Nephron progenitor cell (in vitro differentiated cells): ENCODE measurements around the gene TMEM223.
A peak's percentile ranks its signal among the peaks of the same experiment; 100 is the strongest.
"Not testable (repeated sequence)": the region's sequence is repeated elsewhere in the genome, so short reads cannot be mapped to it uniquely, and the experiment has no call there.

Experiments
- DNase-seq: peaks from one replicate; pipeline ENCODE4 v3.0.0; 2021
- H3K27ac Mint-ChIP-seq: 2 replicates; pipeline ENCODE4 v1.8.0; 2021; ENCODE audit warnings: mild to moderate bottlenecking, moderate library complexity, mixed read lengths
- H3K27me3 Mint-ChIP-seq: 2 replicates; pipeline ENCODE4 v1.8.0; 2021; ENCODE audit warnings: mild to moderate bottlenecking, low read depth, mixed read lengths; ENCODE audit not compliant: poor library complexity
- H3K36me3 Mint-ChIP-seq: 2 replicates; pipeline ENCODE4 v1.8.0; 2021; ENCODE audit warnings: low read depth, mixed read lengths
- H3K4me1 Mint-ChIP-seq: 2 replicates; pipeline ENCODE4 v1.8.0; 2021; ENCODE audit warnings: mixed read lengths
- H3K4me3 Mint-ChIP-seq: 2 replicates; pipeline ENCODE4 v1.8.0; 2021; ENCODE audit warnings: mild to moderate bottlenecking, moderate library complexity, mixed read lengths
- H3K9me3 Mint-ChIP-seq: 2 replicates; pipeline ENCODE4 v1.8.0; 2021; ENCODE audit warnings: mild to moderate bottlenecking, moderate library complexity, mixed read lengths
- TF ChIP-seq, protein P1 (sequence below): fragments of 200-600 bp; sonication (generic); IDR thresholded peaks from 2 replicates; pipeline ENCODE4 v1.5.0; 2021; ENCODE audit warnings: antibody characterized with exemption

The TMEM223 gene

GRCh38 chr11:62757846-62758788 lies 33.7 kb downstream of the TMEM223 start:
- H3K4me1 Mint-ChIP-seq = peaks cover 31% of the 10 kb centered on the region
- H3K9me3 Mint-ChIP-seq = no peaks in the 10 kb centered on the region
- no peak overlapping the region for H3K27ac Mint-ChIP-seq
- no peak overlapping the region for H3K4me3 Mint-ChIP-seq
- TF ChIP-seq, protein P1, sequence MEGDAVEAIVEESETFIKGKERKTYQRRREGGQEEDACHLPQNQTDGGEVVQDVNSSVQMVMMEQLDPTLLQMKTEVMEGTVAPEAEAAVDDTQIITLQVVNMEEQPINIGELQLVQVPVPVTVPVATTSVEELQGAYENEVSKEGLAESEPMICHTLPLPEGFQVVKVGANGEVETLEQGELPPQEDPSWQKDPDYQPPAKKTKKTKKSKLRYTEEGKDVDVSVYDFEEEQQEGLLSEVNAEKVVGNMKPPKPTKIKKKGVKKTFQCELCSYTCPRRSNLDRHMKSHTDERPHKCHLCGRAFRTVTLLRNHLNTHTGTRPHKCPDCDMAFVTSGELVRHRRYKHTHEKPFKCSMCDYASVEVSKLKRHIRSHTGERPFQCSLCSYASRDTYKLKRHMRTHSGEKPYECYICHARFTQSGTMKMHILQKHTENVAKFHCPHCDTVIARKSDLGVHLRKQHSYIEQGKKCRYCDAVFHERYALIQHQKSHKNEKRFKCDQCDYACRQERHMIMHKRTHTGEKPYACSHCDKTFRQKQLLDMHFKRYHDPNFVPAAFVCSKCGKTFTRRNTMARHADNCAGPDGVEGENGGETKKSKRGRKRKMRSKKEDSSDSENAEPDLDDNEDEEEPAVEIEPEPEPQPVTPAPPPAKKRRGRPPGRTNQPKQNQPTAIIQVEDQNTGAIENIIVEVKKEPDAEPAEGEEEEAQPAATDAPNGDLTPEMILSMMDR = no peak
- H3K36me3 Mint-ChIP-seq = peaks cover 5% of the 10 kb centered on the region
- H3K27me3 Mint-ChIP-seq = no peaks in the 10 kb centered on the region
- DNase-seq = no peak

DNA sequence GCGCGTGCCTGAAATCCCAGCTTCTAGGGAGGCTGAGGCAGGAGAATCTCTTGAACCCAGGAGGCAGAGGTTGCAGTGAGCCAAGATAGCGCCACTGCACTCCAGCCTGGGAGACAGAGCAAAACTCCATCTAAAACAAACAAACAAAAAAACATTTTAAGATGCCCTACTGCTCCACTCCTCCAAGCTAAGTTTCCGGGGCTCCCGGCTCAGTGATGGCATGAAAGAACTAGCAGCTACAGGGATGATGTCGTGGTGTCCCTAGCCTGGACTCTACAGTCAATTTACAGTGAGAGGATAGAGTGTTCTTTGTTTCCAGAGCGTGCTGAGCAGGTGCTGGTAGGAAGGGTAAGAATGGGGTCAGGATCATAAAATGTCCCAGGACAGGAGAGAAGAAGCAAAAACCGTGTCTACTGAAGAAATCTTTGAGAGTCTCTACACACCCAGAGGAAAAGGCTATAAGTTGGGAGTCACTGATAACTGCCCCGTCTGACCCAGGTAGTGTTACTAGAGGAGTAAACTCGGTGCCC lies 36.7 kb downstream of the TMEM223 start:
- H3K4me3 Mint-ChIP-seq = peak overlapping the region; percentile 12
- H3K36me3 Mint-ChIP-seq = peaks cover 4% of the 10 kb centered on the region
- peaks cover 22% of the 10 kb centered on the region for H3K4me1 Mint-ChIP-seq
- no peak for DNase-seq
- no peaks in the 10 kb centered on the region for H3K27me3 Mint-ChIP-seq
- no peaks in the 10 kb centered on the region for H3K9me3 Mint-ChIP-seq
- TF ChIP-seq, protein P1 = no peak
- H3K27ac Mint-ChIP-seq = peak overlapping the region; percentile 15

DNA sequence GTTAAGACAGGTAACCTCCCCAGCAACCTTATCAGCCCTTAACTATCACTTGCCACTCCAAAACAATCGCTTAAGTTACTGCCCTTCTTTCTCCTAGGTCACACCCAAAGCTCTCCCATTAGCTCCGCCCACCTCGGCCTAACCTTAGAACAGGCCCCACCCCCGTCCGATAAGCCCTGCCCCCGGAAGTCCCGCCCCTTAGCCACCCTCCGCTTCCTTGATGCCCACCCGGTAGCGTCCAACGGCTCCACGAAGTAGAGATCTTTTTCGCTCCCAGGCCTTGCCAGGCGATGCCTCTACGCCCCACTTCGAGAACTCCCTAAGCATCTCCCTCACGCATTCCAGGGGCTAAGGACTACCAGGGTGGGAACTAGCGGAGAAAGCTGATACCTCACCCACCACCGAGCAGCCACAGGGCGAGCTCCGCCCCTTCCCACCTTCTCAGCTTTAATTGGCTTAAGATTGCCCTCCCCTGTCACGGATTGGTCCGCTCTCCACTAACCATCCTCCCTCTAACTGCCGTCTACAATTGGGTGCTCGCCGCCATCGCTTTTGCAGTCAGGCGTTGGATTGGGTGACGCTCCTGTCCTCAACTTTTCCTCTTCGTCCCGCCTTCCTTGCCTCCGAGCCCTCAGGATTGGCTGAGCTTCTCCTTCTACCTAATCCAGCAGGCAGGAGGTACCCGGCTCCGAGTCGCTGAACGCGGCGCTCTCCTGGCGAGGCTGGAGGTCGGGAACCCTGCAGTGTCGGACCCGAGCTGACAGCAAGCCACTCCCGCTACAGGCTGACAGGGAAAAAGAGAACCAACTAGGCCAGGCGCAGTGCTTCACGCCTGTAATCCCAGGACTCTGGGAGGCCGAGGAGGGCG lies 37.8 kb downstream of the TMEM223 start, which contains the start of gene ZBTB3:
Gene ZBTB3, minus strand, starts transcription at position 425 of the 868 bp plus-strand sequence. CDS start 496 bp downstream, outside the sequence.
- Mint-ChIP-seq H3K36me3 (peaks cover 9% of the 10 kb centered on the region), H3K9me3 (no peaks in the 10 kb centered on the region), H3K4me1 (peaks cover 28% of the 10 kb centered on the region), H3K27me3 (no peaks in the 10 kb centered on the region), H3K4me3 (peak within 1 kb of the TSS; percentile 98), H3K27ac (peak within 1 kb of the TSS; percentile 97)
- DNase-seq = peak; percentile 94
- TF ChIP-seq, protein P1 = no peak

DNA sequence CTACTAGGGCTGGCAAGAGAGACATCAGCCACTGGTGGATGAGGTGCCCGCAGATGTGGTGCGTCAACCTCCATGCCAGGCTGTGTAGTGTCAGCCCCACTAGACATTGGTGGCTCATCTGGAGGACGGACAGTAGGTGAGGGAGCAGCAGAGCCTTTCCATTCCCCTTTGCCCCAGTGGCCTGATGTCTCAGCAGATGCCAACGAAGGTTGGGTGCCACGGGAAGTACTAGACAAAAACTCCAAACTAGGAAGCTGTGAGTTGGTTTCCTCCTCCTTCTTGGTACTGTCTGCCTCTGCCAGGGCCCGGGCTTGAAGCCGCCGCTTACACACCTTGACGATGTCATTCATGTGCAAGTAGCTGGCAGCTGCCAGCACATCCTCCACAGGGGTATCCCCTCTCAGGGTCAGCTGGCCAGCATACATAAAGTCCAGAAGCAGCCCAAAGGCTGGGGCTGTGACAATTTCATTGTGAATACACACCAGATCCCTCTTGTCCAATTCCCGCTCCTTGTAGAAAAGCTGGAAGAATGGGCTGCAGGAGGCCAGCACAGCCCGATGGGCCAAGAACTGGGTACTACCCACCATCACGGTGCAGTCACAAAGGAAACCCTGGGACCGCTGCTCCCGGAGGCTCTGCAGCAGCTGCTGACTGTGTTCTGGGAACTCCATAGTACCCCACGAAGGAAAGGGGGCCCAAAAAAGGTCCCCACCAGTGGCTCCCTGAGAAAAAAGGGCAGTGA lies 38.6 kb downstream of the TMEM223 start:
- Mint-ChIP-seq H3K9me3 (no peaks in the 10 kb centered on the region), H3K36me3 (peaks cover 12% of the 10 kb centered on the region), H3K27me3 (no peaks in the 10 kb centered on the region), H3K27ac (peak overlapping the region; percentile 97), H3K4me1 (peaks cover 31% of the 10 kb centered on the region), H3K4me3 (peak overlapping the region; percentile 98)
- TF ChIP-seq, protein P1 = no peak
- peak; percentile 14 for DNase-seq

DNA sequence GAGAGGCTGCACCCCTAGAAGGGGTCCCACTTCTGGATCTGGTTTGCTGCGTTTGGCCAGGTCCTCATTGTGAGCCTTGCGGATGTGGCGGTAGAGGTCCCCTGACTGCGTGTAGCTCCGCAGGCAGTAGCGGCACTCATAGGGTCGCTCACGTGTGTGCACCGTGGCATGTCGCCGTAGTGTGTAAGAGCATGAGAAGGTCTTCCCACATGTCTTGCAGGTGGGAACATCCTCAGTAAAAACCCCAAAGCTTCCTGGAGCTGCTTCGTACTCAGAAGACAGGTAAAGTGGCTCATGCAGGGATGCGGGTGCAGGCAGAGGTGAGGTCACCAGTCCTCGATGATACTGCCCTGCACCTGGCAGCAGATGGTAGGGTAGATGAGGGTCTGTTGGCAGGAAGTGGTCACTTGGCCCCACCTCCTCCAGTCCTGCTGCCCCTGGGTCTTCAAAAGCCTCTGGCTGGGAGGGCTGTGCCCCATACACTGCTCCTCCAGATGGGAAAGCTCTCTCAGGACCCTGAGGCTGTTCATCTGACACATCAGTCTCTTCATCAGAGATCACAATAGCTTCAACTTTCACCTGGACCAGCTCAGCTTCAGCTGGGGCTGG lies 39.5 kb downstream of the TMEM223 start:
- H3K4me3 Mint-ChIP-seq = peak overlapping the region; percentile 98
- H3K4me1 Mint-ChIP-seq = peaks cover 34% of the 10 kb centered on the region
- H3K36me3 Mint-ChIP-seq = peaks cover 12% of the 10 kb centered on the region
- DNase-seq = no peak
- H3K9me3 Mint-ChIP-seq = no peaks in the 10 kb centered on the region
- TF ChIP-seq, protein P1 = no peak
- H3K27ac Mint-ChIP-seq = no peak overlapping the region
- no peaks in the 10 kb centered on the region for H3K27me3 Mint-ChIP-seq

GRCh38 chr11:62749931-62750330 lies 41.9 kb downstream of the TMEM223 start:
- Mint-ChIP-seq H3K36me3 (peaks cover 12% of the 10 kb centered on the region), H3K4me1 (peaks cover 27% of the 10 kb centered on the region)
- H3K4me3 Mint-ChIP-seq, H3K9me3 Mint-ChIP-seq, H3K27me3 Mint-ChIP-seq, H3K27ac Mint-ChIP-seq, DNase-seq: not testable (repeated sequence)
